Measurements from ENCODE around the gene B3GLCT.

B3GLCT gene

DNA sequence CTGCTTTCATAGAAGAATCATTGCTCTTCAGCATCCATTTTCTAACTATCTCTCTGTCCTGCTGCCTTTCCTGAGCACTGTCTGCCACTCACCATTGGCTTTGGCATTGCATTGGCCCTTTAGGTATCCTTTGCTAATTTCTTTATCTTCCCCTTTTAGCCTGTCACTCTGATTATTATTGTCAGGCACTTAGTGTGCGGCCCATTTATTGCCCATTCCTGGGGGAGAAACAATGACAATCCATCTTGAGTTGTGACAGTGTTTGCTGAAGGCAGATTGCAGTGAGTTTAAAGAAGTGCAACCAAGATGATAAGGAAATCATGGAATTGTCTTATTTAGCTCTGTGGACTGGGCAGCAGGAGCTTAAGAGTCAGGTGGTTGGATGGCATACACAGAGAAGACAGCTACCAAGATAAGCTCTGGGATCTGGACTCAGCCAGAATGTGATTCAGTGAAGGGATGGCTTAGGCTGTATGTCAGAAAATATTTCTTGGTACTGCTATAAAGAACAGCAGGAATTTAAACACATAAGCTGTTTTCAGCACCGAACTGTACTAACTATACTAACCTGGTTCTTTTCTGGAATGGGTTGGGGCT, 25.3 kb downstream of the B3GLCT start:
- DNase-seq: no peak

DNA sequence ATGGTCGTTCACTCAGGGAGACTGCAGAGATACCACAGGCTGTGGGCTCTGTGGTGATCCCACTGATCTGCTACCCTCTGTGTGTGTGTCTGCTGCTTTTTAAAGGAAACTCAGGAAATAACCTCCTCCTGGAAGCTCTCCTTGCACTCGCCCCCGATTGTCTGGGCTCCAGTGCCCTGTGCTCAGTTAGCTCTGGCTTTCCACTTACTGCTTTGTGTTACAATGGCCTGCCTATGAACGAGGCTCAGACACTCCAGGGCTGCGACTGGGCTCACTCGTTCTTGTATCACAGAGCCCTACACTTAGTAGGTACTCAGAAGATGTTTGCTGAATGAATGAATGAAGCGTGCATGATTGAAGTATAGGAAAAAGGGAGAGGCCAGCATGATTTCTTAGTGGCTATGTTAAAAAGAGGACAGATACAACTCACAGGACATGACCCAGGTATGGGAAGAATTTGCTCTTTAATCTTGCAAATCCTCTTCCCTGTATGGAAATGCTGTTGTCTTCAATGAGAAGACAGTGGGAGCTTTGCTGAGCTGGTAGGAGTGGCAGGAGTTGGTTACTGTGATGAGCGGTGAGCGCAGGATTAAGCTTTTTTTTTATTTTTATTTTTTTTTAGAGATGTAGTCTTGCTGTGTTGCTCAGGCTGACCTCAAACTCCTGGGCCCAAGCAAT, 26.4 kb downstream of the B3GLCT start:
- DNase-seq: no peak

DNA sequence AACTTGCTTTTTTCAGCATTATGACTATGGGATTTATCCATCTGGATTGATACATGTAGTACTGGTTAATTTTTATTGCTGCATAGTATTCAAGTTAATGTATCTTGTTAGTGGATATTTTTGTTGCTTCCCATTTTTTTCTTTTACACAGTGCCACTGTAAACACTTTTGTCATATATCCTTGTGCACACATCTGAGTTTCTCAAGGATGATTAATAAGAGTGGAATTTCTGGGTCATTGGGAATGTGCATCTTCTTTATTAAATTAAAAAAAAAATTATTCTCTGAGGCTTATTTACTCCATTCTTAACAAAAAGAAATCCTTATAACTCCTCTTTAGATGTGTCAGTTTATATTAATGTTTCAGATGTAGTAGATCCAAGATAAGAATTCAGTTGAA, 27.3 kb downstream of the B3GLCT start:
- DNase-seq: no peak

DNA sequence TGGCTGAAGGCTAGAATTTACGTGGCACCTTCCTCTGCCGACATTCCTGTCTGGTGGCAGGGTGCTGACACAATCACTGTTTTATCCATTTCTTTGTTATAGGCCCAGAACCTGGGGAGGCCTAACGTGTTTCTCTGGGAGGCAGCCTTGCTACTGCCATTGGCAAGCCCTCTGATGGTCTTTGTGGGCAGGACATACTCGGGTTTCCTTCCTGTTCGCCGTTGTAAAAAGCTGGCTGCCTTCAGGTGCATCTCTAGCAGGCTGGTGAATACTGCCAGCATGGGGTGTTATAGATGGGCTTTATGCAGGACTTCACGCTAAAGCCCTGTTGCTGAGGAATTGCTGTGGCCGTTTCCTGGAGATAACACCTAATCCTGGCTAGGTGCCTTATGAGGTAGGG, 28.1 kb downstream of the B3GLCT start:
- no peak for DNase-seq

DNA sequence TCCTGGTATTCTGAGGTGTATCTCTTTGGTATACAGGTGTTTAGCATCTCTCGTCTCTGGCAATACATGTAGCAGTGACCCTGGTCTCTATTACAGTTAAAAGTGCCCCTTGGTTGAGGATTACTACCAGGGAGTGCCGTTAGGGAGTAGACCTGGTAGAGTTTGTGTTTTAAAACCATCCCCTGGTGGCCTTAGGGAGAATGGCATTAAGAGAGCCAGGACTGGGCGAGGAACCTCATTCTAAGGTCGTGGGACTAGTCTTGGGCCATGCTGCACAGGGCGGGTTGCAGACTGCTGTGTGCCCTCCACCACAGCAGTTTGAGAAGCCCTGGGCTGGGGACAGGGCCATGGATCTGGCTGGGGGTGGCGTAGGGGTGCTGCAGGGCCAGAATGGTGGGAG, 35.0 kb downstream of the B3GLCT start:
- DNase-seq: no peak

DNA sequence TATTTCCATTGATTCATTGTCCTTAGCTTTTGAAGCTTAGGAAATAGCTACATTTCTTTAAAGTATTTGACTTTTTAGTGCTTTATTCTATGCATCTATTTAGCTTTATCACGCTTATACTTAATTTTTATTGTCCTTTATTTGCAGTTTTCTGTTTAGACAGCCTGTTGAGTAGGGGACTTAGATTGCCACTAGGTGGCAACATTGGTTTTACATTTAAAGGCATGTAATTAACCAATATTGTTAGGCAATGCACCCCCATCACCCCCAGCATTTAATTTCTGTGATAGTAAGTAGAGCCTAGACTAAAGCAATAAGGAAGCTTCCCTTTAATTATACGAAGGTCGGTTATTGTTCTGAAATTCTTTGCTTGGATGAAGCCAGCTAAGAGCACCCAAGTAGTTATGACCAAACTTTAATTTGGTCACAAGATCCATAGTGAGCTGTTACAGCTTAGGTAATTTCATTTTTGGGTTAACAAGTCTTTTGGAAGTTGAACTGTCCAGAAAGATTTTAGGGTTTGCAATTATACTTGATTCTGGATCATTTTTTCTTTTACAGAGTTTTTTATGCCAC, 36.5 kb downstream of the B3GLCT start:
- no peak for DNase-seq

DNA sequence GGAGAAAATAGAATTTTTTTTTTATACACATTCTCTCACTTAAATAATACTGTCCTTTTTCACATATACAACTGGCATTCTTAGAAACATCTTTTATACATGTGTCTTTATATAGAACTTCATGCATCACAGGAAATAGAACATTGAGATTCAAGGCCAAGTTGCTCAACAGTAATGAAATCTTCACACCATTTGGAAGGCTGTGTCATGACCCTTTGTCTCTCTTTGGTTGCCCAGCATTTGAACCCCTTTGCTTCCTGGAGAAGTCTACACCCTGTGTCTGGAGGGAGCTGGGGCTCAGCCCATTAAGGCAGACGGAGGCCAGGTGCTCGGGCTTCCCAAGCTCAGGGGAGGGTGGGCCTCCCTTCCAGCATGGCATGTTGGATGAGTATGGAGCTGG, 41.1 kb downstream of the B3GLCT start:
- DNase-seq: no peak

DNA sequence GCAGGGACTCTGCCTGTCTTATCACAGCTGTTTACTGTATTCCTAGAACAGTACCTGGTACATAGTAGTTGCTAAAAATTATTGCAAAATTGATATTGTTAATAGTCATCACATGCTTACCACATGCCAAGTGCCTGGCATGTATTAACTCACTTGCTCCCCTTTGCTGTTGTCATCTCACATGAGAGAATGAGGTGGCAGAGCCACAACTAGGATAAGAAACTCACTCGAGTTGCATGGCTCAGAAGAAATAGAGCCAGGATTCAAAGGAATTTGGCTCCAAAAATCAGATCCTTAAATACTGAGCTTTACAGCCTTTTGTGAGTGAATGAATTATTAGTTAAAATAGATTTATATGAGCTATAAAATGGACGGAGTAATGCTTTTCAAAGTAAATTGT, 42.6 kb downstream of the B3GLCT start:
- no peak for DNase-seq

DNA sequence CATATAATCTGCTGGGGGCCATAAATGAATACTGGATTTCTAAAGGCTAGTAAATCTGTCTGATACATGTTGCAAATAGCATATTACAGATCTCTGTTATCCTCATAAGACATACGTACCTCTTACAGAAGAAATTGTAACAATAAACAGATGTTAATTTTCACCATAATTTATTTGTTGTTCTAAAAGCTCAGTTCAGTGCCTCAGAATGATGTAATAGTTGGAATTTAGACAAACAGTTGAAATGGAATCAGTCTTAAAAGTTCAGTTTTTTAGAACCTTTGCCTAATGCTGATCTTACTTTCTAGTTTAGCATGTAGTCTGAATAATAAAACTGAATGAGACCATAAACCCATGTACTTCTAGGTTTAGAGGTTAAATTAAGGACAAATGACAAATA, 43.1 kb downstream of the B3GLCT start:
- DNase-seq: no peak

DNA sequence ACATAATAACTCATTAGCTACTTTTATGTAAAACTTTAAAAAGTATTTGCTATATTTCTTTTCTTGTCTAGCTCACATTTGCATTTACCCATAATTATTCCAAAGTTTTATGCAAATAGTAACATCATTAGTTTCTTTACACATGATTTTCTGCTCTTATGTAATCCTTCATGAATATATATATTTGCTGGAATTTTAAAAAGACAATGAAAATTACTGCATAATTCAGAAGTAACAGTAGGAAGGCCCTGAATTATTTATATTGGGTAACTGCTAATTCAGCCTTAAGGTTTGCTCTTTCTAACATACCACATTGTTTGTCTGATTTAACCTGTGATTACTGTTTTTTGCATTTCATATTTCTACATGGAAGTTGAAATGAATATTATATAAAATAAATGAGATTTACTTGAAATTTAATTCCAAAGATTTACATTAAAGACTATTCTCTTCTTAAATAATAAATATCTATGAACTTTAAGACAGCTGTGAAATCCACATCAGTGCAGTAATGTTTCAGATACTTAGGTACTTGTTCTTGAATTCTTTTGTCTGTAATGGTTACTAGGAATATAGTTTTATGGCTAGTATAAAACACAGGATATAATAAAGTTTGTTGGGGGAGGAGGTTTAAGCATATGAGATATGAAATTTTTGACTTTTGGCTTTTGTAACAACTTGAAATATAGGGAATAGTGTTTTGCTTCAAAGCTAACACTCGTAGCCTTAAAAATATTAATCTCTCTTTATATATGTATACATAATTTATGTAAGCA, 46.0 kb downstream of the B3GLCT start:
- no peak for DNase-seq

DNA sequence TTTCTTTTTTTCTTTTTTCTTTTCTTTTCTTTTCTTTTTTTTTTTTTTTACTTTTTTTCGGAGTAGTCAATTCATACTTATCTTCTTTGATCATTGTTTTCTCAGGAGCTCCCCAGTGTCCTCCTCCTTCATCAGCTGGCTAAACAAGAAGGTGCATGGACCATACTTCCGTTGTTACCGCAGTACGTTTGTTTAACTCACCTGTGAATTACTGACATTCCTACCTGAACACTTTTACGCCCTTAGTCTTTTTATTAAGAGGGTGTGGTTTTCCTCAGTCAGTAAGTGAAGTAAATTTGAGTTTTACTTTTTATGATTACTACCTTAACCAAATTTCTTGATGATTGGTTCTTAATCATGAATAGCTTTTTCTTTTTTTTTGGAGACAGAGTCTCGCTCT, 47.1 kb downstream of the B3GLCT start:
- DNase-seq: no peak

DNA sequence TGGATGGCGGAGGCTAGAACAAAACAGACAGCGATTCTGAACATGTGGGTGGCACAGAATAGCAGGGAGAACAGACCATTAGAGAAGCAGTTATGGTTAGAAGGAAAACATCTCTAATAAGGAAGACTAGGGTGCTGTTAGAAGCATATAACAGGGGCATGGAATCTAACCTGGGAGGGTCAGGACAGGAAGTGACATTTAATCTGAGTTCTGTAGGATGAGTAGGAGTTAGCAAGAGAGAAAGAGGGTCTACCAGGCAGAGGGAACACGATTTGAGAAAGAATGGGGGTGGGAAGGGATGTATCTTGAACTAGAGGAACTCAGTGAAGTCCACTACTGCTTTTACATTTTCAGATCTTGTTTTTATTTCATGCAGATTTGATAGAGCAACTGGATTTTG, 48.6 kb downstream of the B3GLCT start:
- no peak for DNase-seq

DNA sequence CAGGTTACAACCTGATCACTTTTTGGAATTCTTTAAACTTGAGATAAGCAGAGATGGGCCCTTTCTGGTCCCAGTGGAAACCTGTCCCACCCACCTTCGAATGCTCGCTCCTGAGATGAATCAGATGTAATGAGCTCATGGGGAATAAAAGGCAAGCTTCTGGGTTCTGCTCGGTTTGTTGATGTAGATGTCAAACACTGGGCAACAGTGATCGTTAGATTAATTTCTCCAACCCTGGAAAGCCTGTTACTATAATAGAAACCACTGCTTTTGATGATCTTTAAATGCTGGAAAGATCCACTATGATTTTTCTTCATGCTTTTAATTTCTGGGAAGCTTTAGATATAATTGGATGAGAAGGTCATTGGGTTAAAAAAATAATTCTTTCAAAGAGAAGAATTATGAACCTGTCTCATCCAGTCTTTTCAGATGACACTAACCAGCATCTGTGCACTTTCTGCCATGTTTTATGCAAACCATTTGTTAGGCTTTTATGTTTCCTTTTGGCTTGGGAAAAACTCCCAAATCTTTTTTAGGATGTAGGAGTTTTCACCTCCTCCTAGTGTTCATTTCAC, 49.3 kb downstream of the B3GLCT start:
- no peak for DNase-seq

DNA sequence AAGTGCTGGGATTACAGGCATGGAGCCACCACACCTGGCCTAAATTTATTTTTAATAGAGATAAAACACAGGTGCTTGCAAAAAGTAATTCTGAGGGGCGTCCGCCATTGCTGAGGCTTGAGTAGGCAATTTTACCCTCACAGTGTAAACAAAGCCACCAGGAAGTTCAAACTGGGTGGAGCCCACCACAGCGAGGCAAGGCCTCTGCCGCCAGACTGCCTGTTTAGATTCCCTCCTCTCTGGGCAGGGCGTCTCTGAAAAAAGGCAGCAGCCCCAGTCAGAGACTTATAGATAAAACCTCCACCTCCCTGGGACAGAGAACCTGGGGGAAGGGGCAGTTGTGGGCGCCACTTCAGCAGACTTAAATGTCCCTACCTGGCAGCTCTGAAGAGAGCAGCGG, 50.7 kb downstream of the B3GLCT start:
- DNase-seq: no peak

DNA sequence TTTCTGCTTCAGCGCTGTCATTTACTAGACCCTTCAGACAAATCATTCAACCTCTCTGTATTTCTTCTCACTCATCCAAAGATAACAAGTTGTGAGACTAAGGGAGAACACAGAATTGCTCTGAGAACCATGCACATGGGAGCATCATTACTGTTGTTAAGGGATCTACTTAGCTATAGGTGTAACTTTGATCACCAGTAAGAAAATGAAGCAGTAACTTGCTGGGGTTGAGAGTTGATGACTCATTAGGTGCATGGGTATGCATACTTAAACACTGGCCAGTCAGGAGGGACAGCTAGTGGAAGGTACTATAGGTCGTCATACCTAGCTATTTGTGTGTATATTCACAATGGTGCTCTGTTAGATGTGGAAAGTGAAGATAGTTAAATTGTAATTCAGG, 61.5 kb downstream of the B3GLCT start:
- DNase-seq: no peak

DNA sequence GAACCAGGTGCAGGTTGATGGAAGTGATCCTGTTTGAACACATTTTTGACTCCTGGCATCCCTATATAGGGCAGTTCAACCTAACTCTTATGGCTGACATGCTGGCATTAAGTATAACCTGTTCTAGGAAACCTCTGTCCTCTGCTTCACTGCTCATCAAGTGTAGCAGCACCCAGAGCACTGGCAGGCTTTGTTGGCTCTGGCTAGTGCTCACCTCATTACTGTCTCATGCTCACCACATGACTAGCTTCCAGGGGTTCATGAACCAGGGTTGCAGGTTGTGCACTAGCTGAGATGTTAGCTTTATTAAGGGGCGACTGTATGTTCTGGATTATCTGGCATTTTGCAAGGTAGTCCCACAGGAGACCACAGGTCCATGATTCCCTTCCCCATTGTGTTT, 63.6 kb downstream of the B3GLCT start:
- DNase-seq: no peak

DNA sequence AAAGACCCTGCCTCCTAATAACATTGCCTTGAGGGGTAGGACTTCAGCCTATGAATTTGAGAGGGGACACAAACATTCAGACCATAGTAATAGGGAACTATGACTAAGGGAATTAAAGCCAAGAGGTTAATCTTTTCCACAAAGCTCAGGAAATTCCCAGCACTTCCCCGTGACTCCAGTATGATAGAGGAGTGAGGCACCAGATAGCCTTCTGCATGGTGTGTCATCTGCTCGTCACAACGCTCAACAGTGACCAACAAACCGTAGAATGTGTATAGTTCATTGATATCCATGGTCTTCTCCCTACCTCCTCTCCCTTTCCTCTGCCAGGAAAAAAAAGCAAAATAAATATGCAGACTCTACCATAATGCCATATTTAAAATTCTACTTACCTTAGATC, 64.4 kb downstream of the B3GLCT start:
- DNase-seq: no peak

DNA sequence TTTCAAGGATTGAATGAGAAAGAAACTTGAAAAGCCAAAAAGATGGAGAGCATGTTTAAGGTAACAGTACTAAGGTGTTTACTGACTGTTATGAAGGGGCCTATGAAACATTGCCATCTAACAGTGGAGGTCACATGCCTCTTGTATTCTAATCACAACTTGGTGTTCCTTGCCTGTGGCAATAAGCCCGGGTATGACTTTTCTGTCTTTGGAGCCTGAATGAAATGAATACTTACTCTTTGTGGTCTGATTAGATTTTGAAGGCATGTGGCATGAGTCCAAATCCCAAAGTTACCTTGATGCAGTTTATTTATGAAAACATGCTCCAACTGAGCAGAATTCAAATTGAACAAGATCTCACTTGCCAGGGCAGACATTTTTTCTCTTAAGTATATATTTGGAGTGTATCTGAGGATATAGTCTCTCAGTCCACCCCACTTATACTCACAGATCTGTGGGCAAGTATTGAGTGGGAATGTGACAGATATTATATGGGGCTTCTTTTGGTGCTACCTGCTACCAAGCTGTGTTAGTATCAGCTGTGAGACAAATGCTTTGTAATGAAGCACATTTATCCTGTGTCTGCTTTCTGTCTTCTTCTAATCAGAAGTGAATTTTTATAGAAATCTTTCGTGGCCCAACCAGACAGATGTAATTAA, 67.5 kb downstream of the B3GLCT start:
- DNase-seq: no peak

DNA sequence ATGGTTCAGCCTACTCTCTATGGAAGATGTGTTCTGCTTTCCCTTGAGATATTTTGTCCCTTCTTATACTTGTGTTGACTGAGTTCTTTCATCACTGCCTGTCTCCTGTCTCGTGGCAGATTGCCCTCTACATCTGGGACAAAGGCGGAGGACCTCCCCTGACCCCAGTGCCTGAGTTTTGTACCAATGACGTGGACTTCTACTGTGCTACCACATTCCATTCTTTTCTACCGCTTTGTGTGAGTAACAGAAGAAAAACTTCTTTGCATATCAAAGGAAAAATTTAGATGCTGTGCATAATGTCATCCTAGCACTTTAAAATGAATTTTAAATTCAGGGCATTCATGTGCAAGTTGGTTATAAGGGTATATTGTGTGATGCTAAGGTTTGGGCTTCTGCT, 74.6 kb downstream of the B3GLCT start:
- no peak for DNase-seq

DNA sequence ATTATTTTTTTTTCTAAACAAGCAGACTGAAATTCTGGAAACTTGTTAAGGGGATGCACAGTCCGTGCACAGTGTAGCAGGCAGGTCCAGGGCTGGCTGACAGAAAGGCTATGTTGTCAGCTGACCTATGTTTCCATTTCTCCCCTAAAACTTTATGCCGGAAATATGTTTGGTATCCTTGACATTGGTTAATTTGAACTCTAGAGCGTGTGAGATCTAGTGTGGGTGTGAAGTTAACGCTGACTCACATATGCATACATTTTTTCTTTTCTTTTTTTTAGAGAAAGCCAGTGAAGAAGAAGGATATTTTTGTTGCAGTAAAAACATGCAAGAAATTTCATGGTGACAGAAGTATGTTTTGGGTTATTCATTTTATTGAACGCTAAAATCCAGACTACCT, 76.6 kb downstream of the B3GLCT start:
- no peak for DNase-seq

DNA sequence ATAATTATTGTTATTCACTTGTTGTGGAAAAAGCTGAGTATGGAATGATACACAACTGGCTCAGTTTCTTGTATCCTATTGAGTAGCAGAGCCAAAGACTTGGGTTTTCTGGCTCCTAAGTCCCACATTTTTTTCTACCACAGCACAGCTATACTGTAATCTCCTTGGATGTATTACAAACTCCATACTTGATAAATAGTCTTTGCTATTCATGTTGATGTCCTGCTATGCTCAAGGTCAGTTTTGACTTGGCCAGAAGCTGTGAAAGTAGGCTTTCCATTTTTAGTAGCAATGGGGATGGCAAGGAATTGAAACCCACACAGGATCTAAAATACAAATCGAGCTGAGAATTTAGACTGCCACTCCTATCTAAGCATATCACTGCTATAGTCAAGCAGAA, 79.1 kb downstream of the B3GLCT start:
- DNase-seq: no peak

DNA sequence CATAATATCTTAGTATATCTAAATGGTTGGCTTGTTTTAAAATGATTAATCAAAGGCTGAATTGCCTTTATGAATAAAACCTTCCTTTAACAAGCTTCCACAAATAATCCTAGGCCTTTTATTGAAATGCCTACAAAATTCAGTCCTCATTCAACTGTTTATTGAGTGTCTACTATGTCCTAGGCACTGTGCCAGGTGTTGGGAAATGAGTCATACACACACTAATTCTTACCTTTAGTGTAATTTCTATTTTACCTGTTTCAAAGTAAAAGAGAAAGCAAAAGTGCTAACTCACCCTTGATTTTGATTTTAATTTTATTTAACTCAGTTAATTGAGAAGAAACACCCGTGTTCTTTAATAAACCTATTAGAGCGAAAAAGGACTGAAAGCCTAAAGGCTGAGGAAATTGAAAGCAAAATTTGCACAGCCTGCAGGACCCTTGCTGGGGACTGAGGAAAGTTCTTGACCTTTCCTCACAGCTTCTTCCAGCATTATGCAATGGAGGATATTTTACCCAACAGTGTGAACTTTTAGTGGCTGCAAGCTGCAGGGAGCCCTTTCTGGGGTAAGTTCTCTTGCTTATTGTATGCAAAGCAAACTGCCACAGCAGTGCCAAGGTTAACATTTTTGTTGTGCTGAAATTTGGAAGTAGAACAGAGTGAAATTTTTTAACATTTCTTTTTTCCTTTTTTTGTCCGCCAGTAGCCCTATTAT, 83.1 kb downstream of the B3GLCT start:
- no peak for DNase-seq

Data from effector CD8-positive, alpha-beta T cell (primary cell).